Liver (tissue), 3 donors: ENCODE measurements around the gene AFAP1.

ENCODE experiments used
- HNF4G ChIP-seq: IDR thresholded peaks from 2 replicates; pipeline ENCODE4 v1.6.1; 2016; ENCODE audit warnings: antibody characterized with exemption
- RAD21 ChIP-seq, 2 donors: IDR thresholded peaks; 2 replicates each; pipeline ENCODE4 v1.6.1; 2016; ENCODE audit warnings: antibody characterized with exemption in 2 of 2, mild to moderate bottlenecking in 2 of 2
- YY1 ChIP-seq: IDR thresholded peaks from 2 replicates; pipeline ENCODE4 v1.6.1; 2016; ENCODE audit warnings: antibody characterized with exemption, mild to moderate bottlenecking
- TF ChIP-seq, protein P1 (sequence below): fragments of 150-350 bp; IDR thresholded peaks from 2 replicates; pipeline ENCODE4 v1.5.1; 2017; ENCODE audit warnings: improper control_type of control experiment, low read depth, low read length; ENCODE audit not compliant: missing input control
- TF ChIP-seq, protein P2 (sequence below): IDR thresholded peaks from 2 replicates; pipeline ENCODE4 v1.6.1; 2016; ENCODE audit warnings: antibody characterized with exemption, mild to moderate bottlenecking
- donor health status: healthy.
- donor health status: healthy.

DNA sequence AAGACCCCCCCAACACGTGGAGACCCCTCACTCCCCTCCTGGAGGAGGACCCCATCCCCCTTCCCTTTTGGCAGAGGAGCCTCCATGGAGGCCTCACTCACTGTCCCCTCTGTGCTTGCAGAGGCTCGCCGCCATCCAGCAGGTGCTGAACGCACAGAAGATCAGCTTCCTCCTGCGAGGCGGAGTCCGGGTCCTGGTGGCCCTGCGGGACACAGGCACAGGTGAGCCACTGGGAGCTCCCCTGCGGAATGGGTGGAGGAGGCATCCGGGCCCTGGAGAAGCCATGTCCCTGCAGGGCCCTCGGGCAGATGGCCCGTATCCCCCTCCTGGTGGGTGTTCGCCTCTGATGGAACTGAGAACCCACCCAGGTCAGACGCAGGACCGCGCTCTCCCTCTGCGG is 206.5 kb downstream of the AFAP1 start:
- TF ChIP-seq RAD21 (IDR thresholded peaks at IDR 0.05) (no peak), YY1 (no peak), HNF4G (no peak)
- TF ChIP-seq, protein P1, sequence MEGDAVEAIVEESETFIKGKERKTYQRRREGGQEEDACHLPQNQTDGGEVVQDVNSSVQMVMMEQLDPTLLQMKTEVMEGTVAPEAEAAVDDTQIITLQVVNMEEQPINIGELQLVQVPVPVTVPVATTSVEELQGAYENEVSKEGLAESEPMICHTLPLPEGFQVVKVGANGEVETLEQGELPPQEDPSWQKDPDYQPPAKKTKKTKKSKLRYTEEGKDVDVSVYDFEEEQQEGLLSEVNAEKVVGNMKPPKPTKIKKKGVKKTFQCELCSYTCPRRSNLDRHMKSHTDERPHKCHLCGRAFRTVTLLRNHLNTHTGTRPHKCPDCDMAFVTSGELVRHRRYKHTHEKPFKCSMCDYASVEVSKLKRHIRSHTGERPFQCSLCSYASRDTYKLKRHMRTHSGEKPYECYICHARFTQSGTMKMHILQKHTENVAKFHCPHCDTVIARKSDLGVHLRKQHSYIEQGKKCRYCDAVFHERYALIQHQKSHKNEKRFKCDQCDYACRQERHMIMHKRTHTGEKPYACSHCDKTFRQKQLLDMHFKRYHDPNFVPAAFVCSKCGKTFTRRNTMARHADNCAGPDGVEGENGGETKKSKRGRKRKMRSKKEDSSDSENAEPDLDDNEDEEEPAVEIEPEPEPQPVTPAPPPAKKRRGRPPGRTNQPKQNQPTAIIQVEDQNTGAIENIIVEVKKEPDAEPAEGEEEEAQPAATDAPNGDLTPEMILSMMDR, result no peak
- TF ChIP-seq, protein P2, sequence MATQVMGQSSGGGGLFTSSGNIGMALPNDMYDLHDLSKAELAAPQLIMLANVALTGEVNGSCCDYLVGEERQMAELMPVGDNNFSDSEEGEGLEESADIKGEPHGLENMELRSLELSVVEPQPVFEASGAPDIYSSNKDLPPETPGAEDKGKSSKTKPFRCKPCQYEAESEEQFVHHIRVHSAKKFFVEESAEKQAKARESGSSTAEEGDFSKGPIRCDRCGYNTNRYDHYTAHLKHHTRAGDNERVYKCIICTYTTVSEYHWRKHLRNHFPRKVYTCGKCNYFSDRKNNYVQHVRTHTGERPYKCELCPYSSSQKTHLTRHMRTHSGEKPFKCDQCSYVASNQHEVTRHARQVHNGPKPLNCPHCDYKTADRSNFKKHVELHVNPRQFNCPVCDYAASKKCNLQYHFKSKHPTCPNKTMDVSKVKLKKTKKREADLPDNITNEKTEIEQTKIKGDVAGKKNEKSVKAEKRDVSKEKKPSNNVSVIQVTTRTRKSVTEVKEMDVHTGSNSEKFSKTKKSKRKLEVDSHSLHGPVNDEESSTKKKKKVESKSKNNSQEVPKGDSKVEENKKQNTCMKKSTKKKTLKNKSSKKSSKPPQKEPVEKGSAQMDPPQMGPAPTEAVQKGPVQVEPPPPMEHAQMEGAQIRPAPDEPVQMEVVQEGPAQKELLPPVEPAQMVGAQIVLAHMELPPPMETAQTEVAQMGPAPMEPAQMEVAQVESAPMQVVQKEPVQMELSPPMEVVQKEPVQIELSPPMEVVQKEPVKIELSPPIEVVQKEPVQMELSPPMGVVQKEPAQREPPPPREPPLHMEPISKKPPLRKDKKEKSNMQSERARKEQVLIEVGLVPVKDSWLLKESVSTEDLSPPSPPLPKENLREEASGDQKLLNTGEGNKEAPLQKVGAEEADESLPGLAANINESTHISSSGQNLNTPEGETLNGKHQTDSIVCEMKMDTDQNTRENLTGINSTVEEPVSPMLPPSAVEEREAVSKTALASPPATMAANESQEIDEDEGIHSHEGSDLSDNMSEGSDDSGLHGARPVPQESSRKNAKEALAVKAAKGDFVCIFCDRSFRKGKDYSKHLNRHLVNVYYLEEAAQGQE, result no peak
